GM21526 (cell line): ENCODE data around the gene CCDC13.

Experiments
- ATAC-seq: cut with Tn5 transposase; IDR thresholded peaks from one replicate; pipeline ENCODE4 v1.9.1; 2021; ENCODE audit warnings: moderate library complexity; ENCODE audit not compliant: unreplicated experiment, low FRiP score

CCDC13 gene

GRCh38 chr3:42799376-42799775 lies 26.3 kb upstream of the CCDC13 start:
- ATAC-seq = no peak

- no peak for ATAC-seq
Measured at GRCh38 chr3:42796332-42796885, 23.4 kb upstream of the CCDC13 start.

- no peak for ATAC-seq
Measured at GRCh38 chr3:42795621-42796181, 22.6 kb upstream of the CCDC13 start.

GRCh38 chr3:42790714-42791229 lies 17.7 kb upstream of the CCDC13 start:
- ATAC-seq = no peak

- ATAC-seq = no peak
Measured at GRCh38 chr3:42786631-42787030, 13.6 kb upstream of the CCDC13 start.

GRCh38 chr3:42786212-42786611 lies 13.2 kb upstream of the CCDC13 start:
- ATAC-seq = no peak

GRCh38 chr3:42780892-42781700 lies 8.0 kb upstream of the CCDC13 start:
- ATAC-seq = no peak

- no peak for ATAC-seq
Measured at GRCh38 chr3:42780398-42780797, 7.3 kb upstream of the CCDC13 start.

GRCh38 chr3:42778644-42779043 lies 5.6 kb upstream of the CCDC13 start:
- no peak for ATAC-seq

GRCh38 chr3:42773409-42773751 lies 327 bp upstream of the CCDC13 start:
- no peak for ATAC-seq

GRCh38 chr3:42771271-42771670 lies 1.8 kb downstream of the CCDC13 start:
- no peak for ATAC-seq

- ATAC-seq = no peak
Measured at GRCh38 chr3:42769477-42770131, 3.4 kb downstream of the CCDC13 start.

GRCh38 chr3:42764561-42765295 lies 8.3 kb downstream of the CCDC13 start:
- no peak for ATAC-seq

- ATAC-seq = no peak
Measured at GRCh38 chr3:42764115-42764514, 8.9 kb downstream of the CCDC13 start.

- ATAC-seq = no peak
Measured at GRCh38 chr3:42763021-42763420, 10.0 kb downstream of the CCDC13 start.

- ATAC-seq = no peak
Measured at GRCh38 chr3:42762046-42762724, 10.9 kb downstream of the CCDC13 start.

- no peak for ATAC-seq
Measured at GRCh38 chr3:42758126-42758525, 14.9 kb downstream of the CCDC13 start.

- ATAC-seq = no peak
Measured at GRCh38 chr3:42756681-42757213, 16.3 kb downstream of the CCDC13 start.

GRCh38 chr3:42755681-42756578 lies 17.1 kb downstream of the CCDC13 start:
- ATAC-seq = no peak
